ENCODE measurements around the gene AGPS. TPM values are rescaled to one million over a fixed set of nuclear protein-coding genes. Genes with fewer than 3 reads are reported as not detected.

Gene AGPS
- total and polyA plus RNA-seq, 9 of the 15 experiments (the other 6 are each of a cell fraction or from before 2014, with no cell fraction given): 15.5 to 211 (median 63.1) TPM

DNA sequence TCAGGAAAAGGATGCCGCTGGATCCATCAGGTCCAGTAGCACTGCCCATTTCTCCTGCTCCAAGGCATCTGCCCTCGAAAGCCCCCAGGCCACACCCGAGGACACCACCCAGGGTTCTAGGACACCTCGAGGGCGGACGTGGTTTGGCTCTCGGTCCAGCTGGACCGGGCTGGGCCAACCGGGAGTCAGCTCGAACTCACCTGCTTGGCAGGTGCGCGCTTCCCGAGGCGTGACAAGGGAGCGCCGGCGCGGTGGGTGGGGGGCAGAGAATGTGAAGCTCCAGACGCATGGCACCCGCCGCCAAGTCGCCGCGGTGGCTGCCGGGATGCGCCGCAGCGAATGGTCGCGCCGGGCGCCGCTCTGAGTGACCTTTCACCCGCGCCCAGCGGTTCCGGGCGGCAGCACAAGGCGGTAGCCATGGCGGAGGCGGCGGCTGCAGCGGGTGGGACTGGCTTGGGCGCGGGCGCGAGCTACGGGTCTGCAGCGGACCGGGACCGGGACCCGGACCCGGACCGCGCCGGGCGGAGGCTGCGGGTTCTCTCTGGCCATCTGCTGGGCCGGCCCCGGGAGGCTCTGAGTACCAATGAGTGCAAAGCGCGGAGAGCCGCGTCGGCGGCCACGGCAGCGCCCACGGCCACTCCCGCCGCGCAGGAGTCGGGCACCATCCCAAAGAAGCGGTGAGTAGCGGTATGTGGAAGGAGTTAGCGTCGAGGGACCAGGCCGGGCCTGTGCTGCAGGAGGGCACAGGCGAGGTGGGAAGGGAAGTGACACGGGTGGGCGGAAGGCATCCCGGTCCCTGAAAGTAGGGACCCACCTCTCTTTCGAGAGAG is at the start of gene AGPS (continued):
- TF ChIP-seq, protein P1, sequence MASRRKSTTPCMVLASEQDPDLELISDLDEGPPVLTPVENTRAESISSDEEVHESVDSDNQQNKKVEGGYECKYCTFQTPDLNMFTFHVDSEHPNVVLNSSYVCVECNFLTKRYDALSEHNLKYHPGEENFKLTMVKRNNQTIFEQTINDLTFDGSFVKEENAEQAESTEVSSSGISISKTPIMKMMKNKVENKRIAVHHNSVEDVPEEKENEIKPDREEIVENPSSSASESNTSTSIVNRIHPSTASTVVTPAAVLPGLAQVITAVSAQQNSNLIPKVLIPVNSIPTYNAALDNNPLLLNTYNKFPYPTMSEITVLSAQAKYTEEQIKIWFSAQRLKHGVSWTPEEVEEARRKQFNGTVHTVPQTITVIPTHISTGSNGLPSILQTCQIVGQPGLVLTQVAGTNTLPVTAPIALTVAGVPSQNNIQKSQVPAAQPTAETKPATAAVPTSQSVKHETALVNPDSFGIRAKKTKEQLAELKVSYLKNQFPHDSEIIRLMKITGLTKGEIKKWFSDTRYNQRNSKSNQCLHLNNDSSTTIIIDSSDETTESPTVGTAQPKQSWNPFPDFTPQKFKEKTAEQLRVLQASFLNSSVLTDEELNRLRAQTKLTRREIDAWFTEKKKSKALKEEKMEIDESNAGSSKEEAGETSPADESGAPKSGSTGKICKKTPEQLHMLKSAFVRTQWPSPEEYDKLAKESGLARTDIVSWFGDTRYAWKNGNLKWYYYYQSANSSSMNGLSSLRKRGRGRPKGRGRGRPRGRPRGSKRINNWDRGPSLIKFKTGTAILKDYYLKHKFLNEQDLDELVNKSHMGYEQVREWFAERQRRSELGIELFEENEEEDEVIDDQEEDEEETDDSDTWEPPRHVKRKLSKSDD (conservative IDR thresholded peaks at IDR 0.05; ENCODE audit: low read length): no peak
- no peak for TF ChIP-seq KAT8 (IDR thresholded peaks at IDR 0.05; ENCODE audit: low read depth)
- TF ChIP-seq, protein P2, sequence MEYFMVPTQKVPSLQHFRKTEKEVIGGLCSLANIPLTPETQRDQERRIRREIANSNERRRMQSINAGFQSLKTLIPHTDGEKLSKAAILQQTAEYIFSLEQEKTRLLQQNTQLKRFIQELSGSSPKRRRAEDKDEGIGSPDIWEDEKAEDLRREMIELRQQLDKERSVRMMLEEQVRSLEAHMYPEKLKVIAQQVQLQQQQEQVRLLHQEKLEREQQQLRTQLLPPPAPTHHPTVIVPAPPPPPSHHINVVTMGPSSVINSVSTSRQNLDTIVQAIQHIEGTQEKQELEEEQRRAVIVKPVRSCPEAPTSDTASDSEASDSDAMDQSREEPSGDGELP (CRISPR knock-in tag; IDR thresholded peaks at IDR 0.05; ENCODE audit: borderline replicate concordance): peak; percentile 95
- peak; percentile 85 for TF ChIP-seq ZNF740 (CRISPR knock-in tag; IDR thresholded peaks at IDR 0.05)
- TF ChIP-seq ZNF740 (tag; IDR thresholded peaks at IDR 0.05): no peak
- TF ChIP-seq GMEB1 (CRISPR knock-in tag; IDR thresholded peaks at IDR 0.05): peak; percentile 87
- TF ChIP-seq, protein P3, sequence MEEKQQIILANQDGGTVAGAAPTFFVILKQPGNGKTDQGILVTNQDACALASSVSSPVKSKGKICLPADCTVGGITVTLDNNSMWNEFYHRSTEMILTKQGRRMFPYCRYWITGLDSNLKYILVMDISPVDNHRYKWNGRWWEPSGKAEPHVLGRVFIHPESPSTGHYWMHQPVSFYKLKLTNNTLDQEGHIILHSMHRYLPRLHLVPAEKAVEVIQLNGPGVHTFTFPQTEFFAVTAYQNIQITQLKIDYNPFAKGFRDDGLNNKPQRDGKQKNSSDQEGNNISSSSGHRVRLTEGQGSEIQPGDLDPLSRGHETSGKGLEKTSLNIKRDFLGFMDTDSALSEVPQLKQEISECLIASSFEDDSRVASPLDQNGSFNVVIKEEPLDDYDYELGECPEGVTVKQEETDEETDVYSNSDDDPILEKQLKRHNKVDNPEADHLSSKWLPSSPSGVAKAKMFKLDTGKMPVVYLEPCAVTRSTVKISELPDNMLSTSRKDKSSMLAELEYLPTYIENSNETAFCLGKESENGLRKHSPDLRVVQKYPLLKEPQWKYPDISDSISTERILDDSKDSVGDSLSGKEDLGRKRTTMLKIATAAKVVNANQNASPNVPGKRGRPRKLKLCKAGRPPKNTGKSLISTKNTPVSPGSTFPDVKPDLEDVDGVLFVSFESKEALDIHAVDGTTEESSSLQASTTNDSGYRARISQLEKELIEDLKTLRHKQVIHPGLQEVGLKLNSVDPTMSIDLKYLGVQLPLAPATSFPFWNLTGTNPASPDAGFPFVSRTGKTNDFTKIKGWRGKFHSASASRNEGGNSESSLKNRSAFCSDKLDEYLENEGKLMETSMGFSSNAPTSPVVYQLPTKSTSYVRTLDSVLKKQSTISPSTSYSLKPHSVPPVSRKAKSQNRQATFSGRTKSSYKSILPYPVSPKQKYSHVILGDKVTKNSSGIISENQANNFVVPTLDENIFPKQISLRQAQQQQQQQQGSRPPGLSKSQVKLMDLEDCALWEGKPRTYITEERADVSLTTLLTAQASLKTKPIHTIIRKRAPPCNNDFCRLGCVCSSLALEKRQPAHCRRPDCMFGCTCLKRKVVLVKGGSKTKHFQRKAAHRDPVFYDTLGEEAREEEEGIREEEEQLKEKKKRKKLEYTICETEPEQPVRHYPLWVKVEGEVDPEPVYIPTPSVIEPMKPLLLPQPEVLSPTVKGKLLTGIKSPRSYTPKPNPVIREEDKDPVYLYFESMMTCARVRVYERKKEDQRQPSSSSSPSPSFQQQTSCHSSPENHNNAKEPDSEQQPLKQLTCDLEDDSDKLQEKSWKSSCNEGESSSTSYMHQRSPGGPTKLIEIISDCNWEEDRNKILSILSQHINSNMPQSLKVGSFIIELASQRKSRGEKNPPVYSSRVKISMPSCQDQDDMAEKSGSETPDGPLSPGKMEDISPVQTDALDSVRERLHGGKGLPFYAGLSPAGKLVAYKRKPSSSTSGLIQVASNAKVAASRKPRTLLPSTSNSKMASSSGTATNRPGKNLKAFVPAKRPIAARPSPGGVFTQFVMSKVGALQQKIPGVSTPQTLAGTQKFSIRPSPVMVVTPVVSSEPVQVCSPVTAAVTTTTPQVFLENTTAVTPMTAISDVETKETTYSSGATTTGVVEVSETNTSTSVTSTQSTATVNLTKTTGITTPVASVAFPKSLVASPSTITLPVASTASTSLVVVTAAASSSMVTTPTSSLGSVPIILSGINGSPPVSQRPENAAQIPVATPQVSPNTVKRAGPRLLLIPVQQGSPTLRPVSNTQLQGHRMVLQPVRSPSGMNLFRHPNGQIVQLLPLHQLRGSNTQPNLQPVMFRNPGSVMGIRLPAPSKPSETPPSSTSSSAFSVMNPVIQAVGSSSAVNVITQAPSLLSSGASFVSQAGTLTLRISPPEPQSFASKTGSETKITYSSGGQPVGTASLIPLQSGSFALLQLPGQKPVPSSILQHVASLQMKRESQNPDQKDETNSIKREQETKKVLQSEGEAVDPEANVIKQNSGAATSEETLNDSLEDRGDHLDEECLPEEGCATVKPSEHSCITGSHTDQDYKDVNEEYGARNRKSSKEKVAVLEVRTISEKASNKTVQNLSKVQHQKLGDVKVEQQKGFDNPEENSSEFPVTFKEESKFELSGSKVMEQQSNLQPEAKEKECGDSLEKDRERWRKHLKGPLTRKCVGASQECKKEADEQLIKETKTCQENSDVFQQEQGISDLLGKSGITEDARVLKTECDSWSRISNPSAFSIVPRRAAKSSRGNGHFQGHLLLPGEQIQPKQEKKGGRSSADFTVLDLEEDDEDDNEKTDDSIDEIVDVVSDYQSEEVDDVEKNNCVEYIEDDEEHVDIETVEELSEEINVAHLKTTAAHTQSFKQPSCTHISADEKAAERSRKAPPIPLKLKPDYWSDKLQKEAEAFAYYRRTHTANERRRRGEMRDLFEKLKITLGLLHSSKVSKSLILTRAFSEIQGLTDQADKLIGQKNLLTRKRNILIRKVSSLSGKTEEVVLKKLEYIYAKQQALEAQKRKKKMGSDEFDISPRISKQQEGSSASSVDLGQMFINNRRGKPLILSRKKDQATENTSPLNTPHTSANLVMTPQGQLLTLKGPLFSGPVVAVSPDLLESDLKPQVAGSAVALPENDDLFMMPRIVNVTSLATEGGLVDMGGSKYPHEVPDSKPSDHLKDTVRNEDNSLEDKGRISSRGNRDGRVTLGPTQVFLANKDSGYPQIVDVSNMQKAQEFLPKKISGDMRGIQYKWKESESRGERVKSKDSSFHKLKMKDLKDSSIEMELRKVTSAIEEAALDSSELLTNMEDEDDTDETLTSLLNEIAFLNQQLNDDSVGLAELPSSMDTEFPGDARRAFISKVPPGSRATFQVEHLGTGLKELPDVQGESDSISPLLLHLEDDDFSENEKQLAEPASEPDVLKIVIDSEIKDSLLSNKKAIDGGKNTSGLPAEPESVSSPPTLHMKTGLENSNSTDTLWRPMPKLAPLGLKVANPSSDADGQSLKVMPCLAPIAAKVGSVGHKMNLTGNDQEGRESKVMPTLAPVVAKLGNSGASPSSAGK (IDR thresholded peaks at IDR 0.05): peak; percentile 99
- TF ChIP-seq ZNF384 (IDR thresholded peaks at IDR 0.05; ENCODE audit: low read depth, low read length): no peak
